Femur (tissue), 1 donor: ENCODE data around the gene GPSM3.
A peak's percentile ranks its signal among the peaks of the same experiment; 100 is the strongest.
"Not testable (repeated sequence)": the region's sequence is repeated elsewhere in the genome, so short reads cannot be mapped to it uniquely, and the experiment has no call there.

Experiments
- DNase-seq: peaks from one replicate; pipeline ENCODE4 v3.0.0-alpha.2; 2017

GPSM3 gene

DNA sequence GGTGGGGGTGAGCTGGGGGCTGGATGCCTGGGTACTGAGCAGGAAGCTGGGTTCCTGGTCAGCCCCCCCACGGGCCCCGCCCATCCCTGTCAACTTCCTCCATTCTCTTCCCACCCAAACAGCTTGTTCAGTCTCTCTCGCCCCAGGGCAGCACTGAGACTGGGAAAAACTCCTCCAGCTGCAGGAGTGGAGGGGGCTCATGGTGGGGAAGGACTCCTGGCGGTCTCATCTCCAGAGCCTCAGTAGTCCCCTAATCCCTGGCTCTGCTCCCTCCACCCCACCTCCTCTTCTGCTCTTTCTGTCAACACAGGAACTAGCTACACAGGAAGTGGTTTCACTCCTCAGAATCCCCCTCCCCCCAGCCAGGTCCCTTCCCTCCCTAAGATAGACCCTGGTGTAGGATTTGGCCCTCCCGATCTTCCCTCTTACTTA, at the start of gene GPSM3:
Gene GPSM3, minus strand, starts transcription at position 36 of the 432 bp plus-strand sequence. CDS start 130 bp downstream, outside the sequence.
- DNase-seq, result peak; percentile 62

GRCh38 chr6:32240686-32241085, 48.2 kb upstream of the GPSM3 start:
- no peak for DNase-seq

GRCh38 chr6:32239462-32239861, 47.0 kb upstream of the GPSM3 start:
- DNase-seq, result no peak

DNA sequence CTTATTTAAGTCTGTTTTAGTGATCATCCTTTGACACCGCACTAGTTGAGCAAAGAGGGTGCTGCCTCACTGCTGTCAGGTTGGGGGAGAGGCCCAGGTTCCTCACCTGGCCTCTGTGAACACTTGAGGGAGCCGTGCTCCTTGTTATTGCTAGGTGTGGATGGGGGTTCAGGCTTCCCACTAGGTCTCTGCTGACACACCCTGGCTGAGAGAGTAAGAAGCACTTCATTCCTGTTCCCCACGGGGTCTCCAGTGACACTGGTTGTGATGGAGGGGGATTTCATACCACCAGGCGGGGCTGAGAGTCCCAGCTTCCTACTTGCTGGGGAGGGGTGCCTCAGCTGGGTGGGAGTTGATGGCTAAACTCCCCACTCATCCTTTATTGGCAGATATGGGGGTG, 42.5 kb upstream of the GPSM3 start:
- DNase-seq, result no peak

GRCh38 chr6:32226434-32226833, 34.0 kb upstream of the GPSM3 start:
- DNase-seq, result no peak

GRCh38 chr6:32224696-32225095, 32.3 kb upstream of the GPSM3 start:
- DNase-seq, result no peak

DNA sequence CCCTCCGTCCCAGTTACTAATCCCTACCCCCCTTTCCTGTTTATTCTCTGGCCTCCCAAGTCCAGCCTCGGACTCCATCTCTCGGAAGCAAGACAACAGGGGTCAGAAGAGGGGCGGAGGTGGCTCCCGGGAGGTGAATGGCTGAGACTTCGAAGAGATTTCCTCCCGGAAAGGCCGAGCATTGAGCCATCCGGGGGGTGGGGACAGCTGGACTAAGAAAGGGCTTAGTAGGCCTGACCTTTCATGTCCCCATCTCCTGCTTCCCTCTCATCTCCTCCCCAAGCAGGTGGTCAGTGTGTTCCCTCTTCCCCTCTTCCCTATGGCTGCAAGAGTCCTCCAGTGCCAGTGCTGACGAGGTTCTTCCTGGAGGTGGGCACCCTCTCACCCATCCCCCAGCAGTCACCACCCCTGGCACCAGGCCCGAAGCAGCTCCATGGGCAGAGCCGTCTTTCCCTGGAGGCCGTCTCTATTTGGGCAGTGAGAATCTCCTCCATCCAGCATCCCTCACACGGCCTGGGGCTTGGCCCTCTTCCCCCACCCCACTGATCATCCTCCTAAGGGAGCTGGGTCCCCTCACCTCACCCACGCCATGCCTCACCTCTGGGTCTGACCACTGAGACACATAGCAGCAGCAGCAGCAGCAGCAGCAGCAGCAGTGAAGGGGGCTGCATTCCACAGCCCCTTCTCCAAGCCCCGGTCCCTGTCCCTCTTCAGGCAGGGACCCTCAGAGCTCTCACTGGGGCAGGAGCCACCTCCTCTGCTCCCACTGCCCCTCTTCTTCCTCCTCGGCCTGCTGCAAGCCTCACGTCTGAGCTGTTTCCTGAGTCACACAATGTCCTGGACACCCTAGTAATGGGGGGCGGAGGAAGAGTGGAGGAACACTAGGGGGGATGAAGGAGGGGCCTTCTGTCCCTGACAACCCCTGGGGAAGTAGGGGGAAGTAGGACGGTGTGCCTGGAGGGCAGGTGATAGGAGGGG, 31.1 kb upstream of the GPSM3 start, which contains the start of gene NOTCH4:
Gene NOTCH4, minus strand, starts transcription at position 810 of the 978 bp plus-strand sequence. Its CDS starts 139 bp downstream, at position 671.
- DNase-seq, result no peak

GRCh38 chr6:32222333-32223230, 30.1 kb upstream of the GPSM3 start:
- DNase-seq, result no peak

DNA sequence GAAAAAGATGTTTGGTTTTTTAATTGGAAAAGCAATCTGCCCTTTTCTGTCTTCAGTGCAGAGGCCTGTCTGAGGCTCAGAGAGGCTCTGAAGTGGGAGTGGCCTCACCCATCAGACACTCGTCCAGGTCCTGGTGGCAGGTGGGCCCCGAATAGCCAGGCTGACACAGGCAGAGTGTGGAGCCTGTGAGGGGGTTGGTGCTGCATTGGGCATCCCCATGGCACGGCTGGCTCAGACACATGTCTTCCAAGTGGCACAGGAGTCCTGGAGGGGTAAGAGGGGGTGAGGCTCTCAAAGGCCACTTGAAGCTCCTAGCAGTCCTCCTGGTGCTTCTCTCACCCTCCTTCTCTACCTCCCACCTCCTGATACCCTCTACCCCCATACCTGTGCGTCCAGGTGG, 27.6 kb upstream of the GPSM3 start:
- no peak for DNase-seq

- DNase-seq, result no peak
Measured at GRCh38 chr6:32218167-32218566, 25.7 kb upstream of the GPSM3 start.

- no peak for DNase-seq
Measured at GRCh38 chr6:32216998-32217397, 24.6 kb upstream of the GPSM3 start.

DNA sequence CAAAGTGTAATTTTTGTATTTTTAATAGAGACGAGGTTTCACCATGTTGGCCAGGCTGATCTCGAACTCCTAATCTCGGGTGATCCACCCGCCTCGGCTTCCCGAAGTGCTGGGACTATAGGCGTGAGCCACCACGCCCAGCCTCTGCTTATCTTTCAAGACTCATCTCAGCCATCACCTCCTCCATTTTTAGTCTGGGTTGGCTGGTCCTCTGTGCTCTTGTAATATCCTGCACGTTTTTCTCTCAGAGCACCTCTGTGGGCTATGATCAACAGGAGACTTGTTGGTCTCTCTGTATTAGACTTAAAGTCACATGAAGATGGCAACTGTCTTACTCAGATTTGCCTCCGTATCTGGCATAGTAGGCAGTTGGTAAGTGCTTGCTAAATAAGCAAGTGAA, 23.8 kb upstream of the GPSM3 start:
- no peak for DNase-seq

- DNase-seq, result no peak
Measured at GRCh38 chr6:32215617-32216016, 23.2 kb upstream of the GPSM3 start.

- no peak for DNase-seq
Measured at GRCh38 chr6:32214126-32214525, 21.7 kb upstream of the GPSM3 start.

- no peak for DNase-seq
Measured at GRCh38 chr6:32213649-32214048, 21.2 kb upstream of the GPSM3 start.

DNA sequence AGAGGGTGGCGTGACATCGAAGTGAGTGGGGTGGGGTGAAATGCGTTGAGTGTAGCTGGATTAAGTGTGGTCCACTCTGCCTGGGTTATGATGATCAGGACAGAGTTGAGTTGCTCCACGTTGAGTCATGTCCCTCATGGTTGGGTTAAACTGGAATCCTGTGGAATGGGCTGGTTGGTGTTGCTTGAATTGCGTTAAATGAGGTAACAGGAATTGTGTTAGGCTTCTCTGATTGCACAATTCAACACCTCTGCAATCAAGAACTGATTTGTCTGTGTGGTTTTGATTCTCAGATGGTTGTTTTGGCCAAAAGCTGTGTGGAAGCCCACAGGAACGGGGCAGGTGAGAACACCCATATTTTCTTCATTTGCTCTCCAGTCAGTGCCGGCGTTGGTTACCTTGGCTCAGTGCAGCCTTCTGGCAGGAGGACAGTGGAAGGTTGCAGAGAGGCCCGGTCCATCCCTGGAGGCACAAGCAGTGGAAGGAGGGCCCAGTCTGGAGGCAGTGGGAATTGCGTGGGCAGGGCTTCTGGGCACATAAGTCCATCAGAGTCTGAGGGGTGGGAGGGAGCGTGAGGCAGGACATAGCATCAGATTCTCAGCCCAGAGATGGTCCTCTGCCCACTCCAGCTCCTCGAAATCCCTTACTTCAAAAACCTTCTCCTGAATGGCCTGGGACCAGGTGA, 19.8 kb upstream of the GPSM3 start:
- DNase-seq, result no peak

GRCh38 chr6:32211432-32211831, 19.0 kb upstream of the GPSM3 start:
- not testable (repeated sequence) for DNase-seq

DNA sequence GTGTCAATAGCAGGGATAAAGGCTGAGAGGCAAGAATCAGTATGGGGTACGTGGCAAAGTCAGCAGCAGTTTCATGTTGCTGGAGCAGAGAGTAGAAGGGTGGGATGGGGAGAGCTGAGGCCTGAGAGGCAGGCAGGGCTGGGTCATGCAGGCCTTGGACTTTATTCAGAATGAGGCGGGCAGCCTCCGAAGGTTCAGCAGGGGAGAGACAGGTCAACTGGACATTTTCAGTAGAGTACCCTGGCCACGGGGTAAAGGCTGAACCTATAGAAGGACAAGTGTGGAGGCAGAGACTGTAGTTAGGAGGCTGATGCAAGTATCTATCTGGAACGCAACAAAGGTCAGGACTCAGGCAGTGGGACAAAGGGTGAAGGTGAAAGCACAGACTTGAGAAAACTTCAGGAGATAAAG, 17.8 kb upstream of the GPSM3 start:
- no peak for DNase-seq

DNA sequence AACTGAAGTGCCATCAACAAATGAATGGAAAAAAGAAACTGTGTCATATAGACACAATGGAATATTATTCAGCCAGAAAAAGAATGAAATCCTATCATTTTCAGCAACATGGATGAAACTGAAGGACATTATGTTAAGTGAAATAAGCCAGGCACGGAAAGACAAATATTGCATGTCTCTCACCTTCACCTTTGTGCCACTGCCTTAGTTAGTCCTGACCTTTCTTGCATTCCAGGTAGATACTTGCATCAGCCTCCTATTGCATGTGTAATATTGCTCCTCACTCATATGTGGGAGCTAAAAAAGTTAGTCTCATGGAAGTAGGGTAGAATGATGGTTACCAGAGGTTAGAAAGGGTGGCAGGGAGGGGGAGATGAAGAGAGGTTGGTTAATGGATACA, 16.6 kb upstream of the GPSM3 start:
- no peak for DNase-seq

DNA sequence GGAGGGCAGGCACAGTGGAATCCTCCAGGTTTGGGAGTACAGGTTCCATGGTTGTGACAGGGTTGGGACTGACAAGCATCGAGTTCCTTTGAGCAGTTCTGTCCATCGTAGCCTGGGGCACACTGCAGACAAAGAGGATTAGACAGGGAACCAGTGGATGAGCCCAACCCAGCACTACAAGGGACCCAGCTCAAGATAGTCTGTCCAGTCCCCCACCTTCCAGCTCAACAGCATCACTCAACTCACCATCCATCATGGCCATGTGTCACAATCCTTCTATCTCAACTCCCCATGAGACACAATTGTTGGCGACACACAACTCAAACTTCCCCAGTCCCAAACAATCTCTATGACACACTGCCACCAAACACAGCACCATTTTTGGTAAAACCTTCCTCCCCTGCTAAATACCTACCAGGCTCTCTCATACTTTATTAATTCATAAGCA, 11.8 kb upstream of the GPSM3 start:
- DNase-seq, result no peak

DNA sequence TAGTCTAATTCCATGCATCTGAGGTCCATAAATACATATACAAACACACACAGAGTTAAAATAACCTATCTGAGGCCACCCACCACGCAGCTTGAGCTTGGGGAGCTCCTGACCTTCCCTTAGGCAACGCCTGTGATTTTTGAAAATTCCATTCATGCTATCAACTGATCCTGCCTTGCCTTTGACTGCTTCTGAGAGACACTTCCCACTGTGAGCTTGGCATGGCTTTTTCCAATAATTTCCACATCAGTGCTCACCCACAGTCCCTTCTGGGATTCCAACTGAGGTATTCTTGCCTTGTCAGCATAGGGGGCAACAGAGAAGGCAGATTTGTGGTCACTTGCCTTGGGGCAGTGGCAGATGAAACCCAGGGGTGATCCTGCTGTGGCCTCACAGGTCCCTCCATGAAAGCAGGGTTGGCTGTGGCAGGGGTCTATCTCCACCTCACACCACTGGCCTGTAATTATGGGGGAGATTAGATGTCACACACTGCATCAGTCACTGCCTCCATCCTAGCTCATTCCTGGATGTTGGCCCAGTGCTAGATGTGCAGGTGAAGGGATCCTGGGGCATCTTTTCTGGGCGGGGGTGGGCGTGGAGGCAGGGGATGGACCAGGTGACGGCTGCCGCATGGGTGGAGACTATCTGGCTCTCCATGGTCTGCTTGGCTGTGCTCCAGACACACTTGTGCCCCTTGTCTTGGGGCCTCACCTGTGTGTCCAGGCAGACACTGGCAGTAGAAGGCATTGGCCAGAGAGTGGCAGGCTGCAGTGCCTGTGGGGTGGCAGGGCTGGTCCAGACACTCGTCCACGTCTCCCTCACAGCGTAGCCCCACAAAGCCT, 11.2 kb upstream of the GPSM3 start:
- DNase-seq, result no peak

- no peak for DNase-seq
Measured at GRCh38 chr6:32202186-32202585, 9.7 kb upstream of the GPSM3 start.
